Measurements from ENCODE around the gene SLA2.
"Not testable (repeated sequence)": the region's sequence is repeated elsewhere in the genome, so short reads cannot be mapped to it uniquely, and the experiment has no call there.

Gene SLA2

GRCh38 chr20:36684747-36685146 is 38.8 kb upstream of the SLA2 start:
- in situ Hi-C loops (cut with HindIII; ENCODE audit: low pct_ligation_motif_present, low sequenced_read_pairs) = no loop called here
- no peak for TF ChIP-seq CTCF (IDR thresholded peaks at IDR 0.05; ENCODE audit: low read depth, low read length, missing control alignments)
- no peak overlapping the region for H3K27ac ChIP-seq
- DNase-seq = no peak
- H3K27me3 ChIP-seq (replicated peaks) = no peaks in the 10 kb centered on the region
- no peak overlapping the region for H3K4me3 ChIP-seq (ENCODE audit: low read depth, low read length)
- H3K36me3 ChIP-seq (replicated peaks) = peaks cover 5% of the 10 kb centered on the region

- peaks cover 5% of the 10 kb centered on the region for H3K36me3 ChIP-seq (replicated peaks)
- no peaks in the 10 kb centered on the region for H3K27me3 ChIP-seq (replicated peaks)
- H3K4me3 ChIP-seq (ENCODE audit: low read depth, low read length) = no peak overlapping the region
- H3K27ac ChIP-seq = no peak overlapping the region
- no peak for DNase-seq
- in situ Hi-C loops (cut with HindIII; ENCODE audit: low pct_ligation_motif_present, low sequenced_read_pairs) = no loop called here
- no peak for TF ChIP-seq CTCF (IDR thresholded peaks at IDR 0.05; ENCODE audit: low read depth, low read length, missing control alignments)
These were observed 36.3 kb upstream of the SLA2 start for GRCh38 chr20:36682311-36682710.

GRCh38 chr20:36677422-36677771 is 31.4 kb upstream of the SLA2 start:
- Histone ChIP-seq H3K36me3 (replicated peaks) (peaks cover 5% of the 10 kb centered on the region), H3K4me3 (ENCODE audit: low read depth, low read length) (no peak overlapping the region), H3K27ac (no peak overlapping the region), H3K27me3 (replicated peaks) (no peaks in the 10 kb centered on the region)
- DNase-seq = no peak
- TF ChIP-seq CTCF (IDR thresholded peaks at IDR 0.05; ENCODE audit: low read depth, low read length, missing control alignments) = no peak
- in situ Hi-C loops (cut with HindIII; ENCODE audit: low pct_ligation_motif_present, low sequenced_read_pairs) = no loop called here

- Histone ChIP-seq H3K4me3 (ENCODE audit: low read depth, low read length) (no peak overlapping the region), H3K27ac (no peak overlapping the region), H3K27me3 (replicated peaks) (no peaks in the 10 kb centered on the region), H3K36me3 (replicated peaks) (peaks cover 5% of the 10 kb centered on the region)
- no peak for DNase-seq
- no peak for TF ChIP-seq CTCF (IDR thresholded peaks at IDR 0.05; ENCODE audit: low read depth, low read length, missing control alignments)
- in situ Hi-C loops (cut with HindIII; ENCODE audit: low pct_ligation_motif_present, low sequenced_read_pairs) = no loop called here
These were observed 30.9 kb upstream of the SLA2 start for GRCh38 chr20:36676701-36677421.

GRCh38 chr20:36675545-36675944 is 29.5 kb upstream of the SLA2 start:
- H3K36me3 ChIP-seq (replicated peaks); H3K27ac ChIP-seq; H3K27me3 ChIP-seq (replicated peaks); DNase-seq; H3K4me3 ChIP-seq (ENCODE audit: low read depth, low read length); in situ Hi-C loops (cut with HindIII; ENCODE audit: low pct_ligation_motif_present, low sequenced_read_pairs): not testable (repeated sequence)

- no peak for DNase-seq
- H3K27ac ChIP-seq = no peak overlapping the region
- no peak for TF ChIP-seq CTCF (IDR thresholded peaks at IDR 0.05; ENCODE audit: low read depth, low read length, missing control alignments)
- H3K4me3 ChIP-seq (ENCODE audit: low read depth, low read length) = no peak overlapping the region
- H3K27me3 ChIP-seq (replicated peaks) = no peaks in the 10 kb centered on the region
- in situ Hi-C loops (cut with HindIII; ENCODE audit: low pct_ligation_motif_present, low sequenced_read_pairs) = no loop called here
- no peaks in the 10 kb centered on the region for H3K36me3 ChIP-seq (replicated peaks)
These were observed 27.0 kb upstream of the SLA2 start for GRCh38 chr20:36672991-36673390.
